ENCODE results near the gene NR6A1.

- TF ChIP-seq TAF1 (IDR thresholded peaks at IDR 0.05; ENCODE audit: borderline replicate concordance, low read depth, low read length) (no peak), POLR2A (IDR thresholded peaks at IDR 0.05; ENCODE audit: low read depth, low read length) (no peak), POLR2AphosphoS5 (IDR thresholded peaks at IDR 0.05; ENCODE audit: low read depth, low read length) (no peak)
Measured at GRCh38 chr9:124631326-124631725, 139.8 kb downstream of the NR6A1 start.

Measured in GM12892 (cell line).